Measurements from ENCODE around the gene ALOX5. TPM values are rescaled to one million over a fixed set of nuclear protein-coding genes. Genes with fewer than 3 reads are reported as not detected.
A peak's percentile ranks its signal among the peaks of the same experiment; 100 is the strongest.

The ALOX5 gene
- total RNA-seq, 1 experiment from 2014 or later: not detected

GRCh38 chr10:45443101-45444009 is 69.3 kb downstream of the ALOX5 start:
- Histone ChIP-seq H3K4me1 (replicated peaks) (no peaks in the 10 kb centered on the region), H3K36me3 (no peaks in the 10 kb centered on the region), H3K9me3 (replicated peaks) (no peaks in the 10 kb centered on the region), H3K27ac (no peak overlapping the region), H3K4me3 (no peak overlapping the region), H3K27me3 (replicated peaks) (no peaks in the 10 kb centered on the region)
- DNase-seq (ENCODE audit: low read depth in 1 of 2, low spot score in 2 of 2): peak in 1 of 2 experiments; percentile 43

GRCh38 chr10:45444022-45444421 is 70.0 kb downstream of the ALOX5 start:
- Histone ChIP-seq H3K4me1 (replicated peaks) (no peaks in the 10 kb centered on the region), H3K36me3 (no peaks in the 10 kb centered on the region), H3K9me3 (replicated peaks) (no peaks in the 10 kb centered on the region), H3K27me3 (replicated peaks) (no peaks in the 10 kb centered on the region), H3K4me3 (no peak overlapping the region), H3K27ac (no peak overlapping the region)
- peak in 1 of 2 experiments; percentile 41 for DNase-seq (ENCODE audit: low read depth in 1 of 2, low spot score in 2 of 2)

- no peak for DNase-seq (ENCODE audit: low read depth in 1 of 2, low spot score in 2 of 2)
- no peaks in the 10 kb centered on the region for H3K27me3 ChIP-seq (replicated peaks)
- no peaks in the 10 kb centered on the region for H3K9me3 ChIP-seq (replicated peaks)
- no peaks in the 10 kb centered on the region for H3K4me1 ChIP-seq (replicated peaks)
- no peak overlapping the region for H3K27ac ChIP-seq
- H3K36me3 ChIP-seq: no peaks in the 10 kb centered on the region
- H3K4me3 ChIP-seq: no peak overlapping the region
These were observed 71.2 kb downstream of the ALOX5 start for GRCh38 chr10:45444976-45445898.

GRCh38 chr10:45446858-45447257 is 72.8 kb downstream of the ALOX5 start:
- H3K9me3 ChIP-seq (replicated peaks): no peaks in the 10 kb centered on the region
- no peaks in the 10 kb centered on the region for H3K27me3 ChIP-seq (replicated peaks)
- no peaks in the 10 kb centered on the region for H3K36me3 ChIP-seq
- H3K4me1 ChIP-seq (replicated peaks): no peaks in the 10 kb centered on the region
- H3K4me3 ChIP-seq: no peak overlapping the region
- H3K27ac ChIP-seq: no peak overlapping the region
- no peak for DNase-seq (ENCODE audit: low read depth in 1 of 2, low spot score in 2 of 2)

GRCh38 chr10:45447416-45447815 is 73.4 kb downstream of the ALOX5 start:
- Histone ChIP-seq H3K27ac (no peak overlapping the region), H3K4me1 (replicated peaks) (no peaks in the 10 kb centered on the region), H3K27me3 (replicated peaks) (no peaks in the 10 kb centered on the region), H3K36me3 (no peaks in the 10 kb centered on the region), H3K4me3 (no peak overlapping the region), H3K9me3 (replicated peaks) (no peaks in the 10 kb centered on the region)
- DNase-seq (ENCODE audit: low read depth in 1 of 2, low spot score in 2 of 2): no peak

- DNase-seq (ENCODE audit: low read depth in 1 of 2, low spot score in 2 of 2): no peak
- no peak overlapping the region for H3K27ac ChIP-seq
- H3K9me3 ChIP-seq (replicated peaks): no peaks in the 10 kb centered on the region
- no peaks in the 10 kb centered on the region for H3K4me1 ChIP-seq (replicated peaks)
- no peaks in the 10 kb centered on the region for H3K27me3 ChIP-seq (replicated peaks)
- no peaks in the 10 kb centered on the region for H3K36me3 ChIP-seq
- H3K4me3 ChIP-seq: no peak overlapping the region
These were observed 76.8 kb downstream of the ALOX5 start for GRCh38 chr10:45450866-45451265.

- Histone ChIP-seq H3K27ac (no peak overlapping the region), H3K4me3 (no peak overlapping the region), H3K36me3 (no peaks in the 10 kb centered on the region), H3K27me3 (replicated peaks) (no peaks in the 10 kb centered on the region), H3K4me1 (replicated peaks) (no peaks in the 10 kb centered on the region), H3K9me3 (replicated peaks) (no peaks in the 10 kb centered on the region)
- no peak for DNase-seq (ENCODE audit: low read depth in 1 of 2, low spot score in 2 of 2)
These were observed 77.4 kb downstream of the ALOX5 start for GRCh38 chr10:45451407-45451806.

GRCh38 chr10:45452268-45452667 is 78.3 kb downstream of the ALOX5 start:
- Histone ChIP-seq H3K4me1 (replicated peaks) (no peaks in the 10 kb centered on the region), H3K27ac (no peak overlapping the region), H3K4me3 (no peak overlapping the region), H3K27me3 (replicated peaks) (no peaks in the 10 kb centered on the region), H3K36me3 (no peaks in the 10 kb centered on the region), H3K9me3 (replicated peaks) (no peaks in the 10 kb centered on the region)
- DNase-seq (ENCODE audit: low read depth in 1 of 2, low spot score in 2 of 2): no peak

- no peaks in the 10 kb centered on the region for H3K27me3 ChIP-seq (replicated peaks)
- DNase-seq (ENCODE audit: low read depth in 1 of 2, low spot score in 2 of 2): no peak
- no peak overlapping the region for H3K27ac ChIP-seq
- no peak overlapping the region for H3K4me3 ChIP-seq
- H3K36me3 ChIP-seq: no peaks in the 10 kb centered on the region
- H3K4me1 ChIP-seq (replicated peaks): no peaks in the 10 kb centered on the region
- H3K9me3 ChIP-seq (replicated peaks): no peaks in the 10 kb centered on the region
These were observed 78.9 kb downstream of the ALOX5 start for GRCh38 chr10:45452743-45453452.

GRCh38 chr10:45453639-45454255 is 79.7 kb downstream of the ALOX5 start:
- DNase-seq (ENCODE audit: low read depth in 1 of 2, low spot score in 2 of 2): no peak
- Histone ChIP-seq H3K36me3 (no peaks in the 10 kb centered on the region), H3K4me1 (replicated peaks) (no peaks in the 10 kb centered on the region), H3K9me3 (replicated peaks) (no peaks in the 10 kb centered on the region), H3K27ac (no peak overlapping the region), H3K27me3 (replicated peaks) (no peaks in the 10 kb centered on the region), H3K4me3 (no peak overlapping the region)

GRCh38 chr10:45454262-45454661 is 80.2 kb downstream of the ALOX5 start:
- Histone ChIP-seq H3K27ac (no peak overlapping the region), H3K27me3 (replicated peaks) (no peaks in the 10 kb centered on the region), H3K4me3 (no peak overlapping the region), H3K4me1 (replicated peaks) (no peaks in the 10 kb centered on the region), H3K36me3 (no peaks in the 10 kb centered on the region), H3K9me3 (replicated peaks) (no peaks in the 10 kb centered on the region)
- no peak for DNase-seq (ENCODE audit: low read depth in 1 of 2, low spot score in 2 of 2)

- Histone ChIP-seq H3K27me3 (replicated peaks) (no peaks in the 10 kb centered on the region), H3K4me1 (replicated peaks) (no peaks in the 10 kb centered on the region), H3K4me3 (no peak overlapping the region), H3K36me3 (no peaks in the 10 kb centered on the region), H3K9me3 (replicated peaks) (no peaks in the 10 kb centered on the region), H3K27ac (no peak overlapping the region)
- DNase-seq (ENCODE audit: low read depth in 1 of 2, low spot score in 2 of 2): no peak
These were observed 80.8 kb downstream of the ALOX5 start for GRCh38 chr10:45454859-45455258.

- Histone ChIP-seq H3K9me3 (replicated peaks) (no peaks in the 10 kb centered on the region), H3K27ac (no peak overlapping the region), H3K4me1 (replicated peaks) (no peaks in the 10 kb centered on the region), H3K27me3 (replicated peaks) (no peaks in the 10 kb centered on the region), H3K4me3 (no peak overlapping the region), H3K36me3 (no peaks in the 10 kb centered on the region)
- DNase-seq (ENCODE audit: low read depth in 1 of 2, low spot score in 2 of 2): no peak
These were observed 82.2 kb downstream of the ALOX5 start for GRCh38 chr10:45456233-45456632.
